Skeletal muscle tissue (tissue), 4 donors: ENCODE results near the gene SH3TC1. TPM values are rescaled to one million over a fixed set of nuclear protein-coding genes. Genes with fewer than 3 reads are reported as not detected.

ENCODE experiments used
- H3K27ac ChIP-seq: one replicate; pipeline ENCODE4 v1.7.0; 2013; ENCODE audit warnings: mild to moderate bottlenecking, low read depth, low read length, inconsistent platforms
- H3K27me3 ChIP-seq, 3 donors: one replicate each; pipeline ENCODE4 v1.7.0; 2013; ENCODE audit warnings: low read length in 3 of 3; ENCODE audit not compliant: control insufficient read depth in 3 of 3, insufficient read depth in 3 of 3
- H3K36me3 ChIP-seq, 3 donors: one replicate each; pipeline ENCODE4 v1.7.0; 2013; ENCODE audit warnings: low read length in 3 of 3; ENCODE audit not compliant: control insufficient read depth in 3 of 3, insufficient read depth in 3 of 3
- H3K4me1 ChIP-seq, 3 donors: one replicate each; pipeline ENCODE4 v1.7.0; 2013; ENCODE audit warnings: low read length in 3 of 3, mild to moderate bottlenecking in 3 of 3; ENCODE audit not compliant: control insufficient read depth in 3 of 3, insufficient read depth in 3 of 3
- H3K4me3 ChIP-seq, 3 donors: one replicate each; pipeline ENCODE4 v1.7.0; 2013; ENCODE audit warnings: low read length in 3 of 3
- H3K9ac ChIP-seq, 3 donors: one replicate each; pipeline ENCODE4 v1.7.0; 2013; ENCODE audit warnings: low read length in 3 of 3, mild to moderate bottlenecking in 3 of 3, moderate library complexity in 2 of 3, low read depth in 1 of 3
- H3K9me3 ChIP-seq, 3 donors: one replicate each; pipeline ENCODE4 v1.7.0; 2013; ENCODE audit warnings: low read length in 3 of 3; ENCODE audit not compliant: control insufficient read depth in 3 of 3
- total RNA-seq: library from RNA; depleted of rRNA; stranded (reverse); fragments of >200 nt; gene quantifications from one replicate; pipeline ENCODE4 v1.2.3, GENCODE V29; 2014
- donor health status: Osteomylitis.

The SH3TC1 gene
- total RNA-seq, 1 donor from 2014 or later, result 13.0 TPM

- Histone ChIP-seq H3K9ac (no peak overlapping the region), H3K4me3 (no peak overlapping the region), H3K36me3 (peaks cover 0 to 21% (median 12%) of the 10 kb centered on the region in 3 donors), H3K4me1 (peaks cover 2 to 16% (median 14%) of the 10 kb centered on the region in 3 donors), H3K27me3 (no peaks in the 10 kb centered on the region), H3K9me3 (no peaks in the 10 kb centered on the region), H3K27ac (no peak overlapping the region)
Measured at GRCh38 chr4:8233672-8234484, 34.8 kb downstream of the SH3TC1 start.

GRCh38 chr4:8234715-8235114 is 35.6 kb downstream of the SH3TC1 start:
- Histone ChIP-seq H3K36me3 (peaks cover 0 to 21% (median 17%) of the 10 kb centered on the region in 3 donors), H3K9me3 (no peaks in the 10 kb centered on the region), H3K27ac (no peak overlapping the region), H3K4me1 (peaks cover 0 to 13% (median 11%) of the 10 kb centered on the region in 3 donors), H3K27me3 (no peaks in the 10 kb centered on the region), H3K9ac (no peak overlapping the region), H3K4me3 (no peak overlapping the region)

- Histone ChIP-seq H3K36me3 (peaks cover 0 to 21% (median 17%) of the 10 kb centered on the region in 3 donors), H3K4me1 (peaks cover 0 to 13% (median 11%) of the 10 kb centered on the region in 3 donors), H3K4me3 (no peak overlapping the region), H3K27me3 (no peaks in the 10 kb centered on the region), H3K9me3 (no peaks in the 10 kb centered on the region), H3K9ac (no peak overlapping the region), H3K27ac (no peak overlapping the region)
Measured at GRCh38 chr4:8235224-8235623, 36.1 kb downstream of the SH3TC1 start.

GRCh38 chr4:8235686-8236085 is 36.6 kb downstream of the SH3TC1 start:
- Histone ChIP-seq H3K36me3 (peaks cover 0 to 21% (median 17%) of the 10 kb centered on the region in 3 donors), H3K4me3 (no peak overlapping the region), H3K9ac (peak overlapping the region in 1 of 3 donors; percentile 3), H3K27me3 (no peaks in the 10 kb centered on the region), H3K27ac (no peak overlapping the region), H3K4me1 (peaks cover 0 to 13% (median 11%) of the 10 kb centered on the region in 3 donors), H3K9me3 (no peaks in the 10 kb centered on the region)

GRCh38 chr4:8236106-8236919 is 37.2 kb downstream of the SH3TC1 start:
- H3K9me3 ChIP-seq, result no peaks in the 10 kb centered on the region
- H3K36me3 ChIP-seq, result peaks cover 0 to 21% (median 17%) of the 10 kb centered on the region in 3 donors
- peak overlapping the region in 1 of 3 donors; percentile 3 for H3K9ac ChIP-seq
- H3K27me3 ChIP-seq, result no peaks in the 10 kb centered on the region
- peaks cover 0 to 13% (median 11%) of the 10 kb centered on the region in 3 donors for H3K4me1 ChIP-seq
- H3K27ac ChIP-seq, result no peak overlapping the region
- no peak overlapping the region for H3K4me3 ChIP-seq

- H3K9me3 ChIP-seq, result no peaks in the 10 kb centered on the region
- no peaks in the 10 kb centered on the region for H3K27me3 ChIP-seq
- no peak overlapping the region for H3K4me3 ChIP-seq
- no peak overlapping the region for H3K9ac ChIP-seq
- peaks cover 0 to 21% (median 17%) of the 10 kb centered on the region in 3 donors for H3K36me3 ChIP-seq
- H3K4me1 ChIP-seq, result peaks cover 0 to 13% (median 11%) of the 10 kb centered on the region in 3 donors
- no peak overlapping the region for H3K27ac ChIP-seq
Measured at GRCh38 chr4:8236920-8237195, 37.8 kb downstream of the SH3TC1 start.

- H3K36me3 ChIP-seq, result peaks cover 0 to 19% (median 17%) of the 10 kb centered on the region in 3 donors
- H3K4me3 ChIP-seq, result no peak overlapping the region
- no peak overlapping the region for H3K9ac ChIP-seq
- no peaks in the 10 kb centered on the region for H3K9me3 ChIP-seq
- no peaks in the 10 kb centered on the region for H3K27me3 ChIP-seq
- peaks cover 3 to 17% (median 16%) of the 10 kb centered on the region in 3 donors for H3K4me1 ChIP-seq
- no peak overlapping the region for H3K27ac ChIP-seq
Measured at GRCh38 chr4:8237256-8237989, 38.3 kb downstream of the SH3TC1 start.

GRCh38 chr4:8238036-8238511 is 39.0 kb downstream of the SH3TC1 start:
- Histone ChIP-seq H3K9me3 (no peaks in the 10 kb centered on the region), H3K27ac (no peak overlapping the region), H3K36me3 (peaks cover 0 to 18% (median 16%) of the 10 kb centered on the region in 3 donors), H3K9ac (peak overlapping the region in 1 of 3 donors; percentile 8), H3K27me3 (no peaks in the 10 kb centered on the region), H3K4me3 (no peak overlapping the region), H3K4me1 (peaks cover 7 to 24% (median 23%) of the 10 kb centered on the region in 3 donors)

GRCh38 chr4:8238515-8239053 is 39.5 kb downstream of the SH3TC1 start:
- Histone ChIP-seq H3K9ac (no peak overlapping the region), H3K36me3 (peaks cover 0 to 13% (median 11%) of the 10 kb centered on the region in 3 donors), H3K27ac (no peak overlapping the region), H3K27me3 (no peaks in the 10 kb centered on the region), H3K4me1 (peaks cover 7 to 24% (median 23%) of the 10 kb centered on the region in 3 donors), H3K4me3 (no peak overlapping the region), H3K9me3 (no peaks in the 10 kb centered on the region)
